Measurements from ENCODE around the gene PPIP5K2.

- no peak for TF ChIP-seq CTCF (IDR thresholded peaks at IDR 0.05)
- TF ChIP-seq POLR2A (IDR thresholded peaks at IDR 0.05) = no peak
Measured at GRCh38 chr5:103234239-103234975, 114.3 kb downstream of the PPIP5K2 start.

Measured in thyroid gland (tissue), 4 donors.